GM20000 (cell line): ENCODE measurements around the gene AHRR.
"Not testable (repeated sequence)": the region's sequence is repeated elsewhere in the genome, so short reads cannot be mapped to it uniquely, and the experiment has no call there.

Experiments
- DNase-seq: peaks from one replicate; pipeline ENCODE4 v3.0.0; 2012; ENCODE audit warnings: low spot score
- TF ChIP-seq, protein P1 (sequence below): IDR thresholded peaks from 2 replicates; pipeline ENCODE4 v1.5.1; 2012; ENCODE audit warnings: mild to moderate bottlenecking, control low read depth; ENCODE audit errors: extremely low read depth, missing control alignments

The AHRR gene

DNA sequence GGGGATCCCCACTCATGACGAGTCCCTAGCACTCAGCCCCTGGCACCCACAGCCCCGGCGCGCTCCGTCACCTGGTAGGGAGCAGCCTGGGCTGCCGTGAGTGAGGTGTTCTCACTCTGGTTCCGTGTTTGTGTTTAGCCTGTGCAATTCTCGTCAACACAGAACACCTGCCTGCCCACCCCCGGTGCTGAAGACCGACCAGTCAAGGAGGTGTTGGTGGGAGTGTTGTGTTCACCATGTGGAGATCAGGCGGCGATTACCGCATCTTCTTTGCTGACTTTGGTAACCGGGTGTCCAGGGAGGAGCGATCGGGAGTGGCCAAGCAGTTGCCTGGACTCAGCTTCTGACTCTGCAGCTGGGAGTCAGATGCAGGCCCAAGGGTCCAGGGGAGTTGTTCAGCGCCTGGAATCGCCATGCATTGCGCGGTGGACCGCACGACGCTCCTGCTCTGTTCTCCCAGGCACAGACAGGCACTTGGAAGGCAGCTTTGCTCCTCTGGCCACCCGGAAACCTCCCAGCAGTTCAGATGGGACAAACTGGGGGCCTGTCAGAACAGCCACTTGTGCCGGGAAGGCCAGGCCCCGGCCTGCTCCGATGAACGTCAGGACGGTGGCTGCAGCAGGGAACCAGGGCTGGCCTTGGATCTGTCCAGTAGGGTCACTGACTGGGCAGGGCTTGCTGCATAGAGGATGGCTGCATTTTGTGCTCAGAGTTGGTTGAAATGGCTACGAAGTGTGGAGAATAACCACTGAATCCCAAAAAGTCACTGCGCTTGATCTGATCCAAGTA lies 149.6 kb downstream of the AHRR start:
- TF ChIP-seq, protein P1, sequence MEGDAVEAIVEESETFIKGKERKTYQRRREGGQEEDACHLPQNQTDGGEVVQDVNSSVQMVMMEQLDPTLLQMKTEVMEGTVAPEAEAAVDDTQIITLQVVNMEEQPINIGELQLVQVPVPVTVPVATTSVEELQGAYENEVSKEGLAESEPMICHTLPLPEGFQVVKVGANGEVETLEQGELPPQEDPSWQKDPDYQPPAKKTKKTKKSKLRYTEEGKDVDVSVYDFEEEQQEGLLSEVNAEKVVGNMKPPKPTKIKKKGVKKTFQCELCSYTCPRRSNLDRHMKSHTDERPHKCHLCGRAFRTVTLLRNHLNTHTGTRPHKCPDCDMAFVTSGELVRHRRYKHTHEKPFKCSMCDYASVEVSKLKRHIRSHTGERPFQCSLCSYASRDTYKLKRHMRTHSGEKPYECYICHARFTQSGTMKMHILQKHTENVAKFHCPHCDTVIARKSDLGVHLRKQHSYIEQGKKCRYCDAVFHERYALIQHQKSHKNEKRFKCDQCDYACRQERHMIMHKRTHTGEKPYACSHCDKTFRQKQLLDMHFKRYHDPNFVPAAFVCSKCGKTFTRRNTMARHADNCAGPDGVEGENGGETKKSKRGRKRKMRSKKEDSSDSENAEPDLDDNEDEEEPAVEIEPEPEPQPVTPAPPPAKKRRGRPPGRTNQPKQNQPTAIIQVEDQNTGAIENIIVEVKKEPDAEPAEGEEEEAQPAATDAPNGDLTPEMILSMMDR, result no peak
- no peak for DNase-seq

DNA sequence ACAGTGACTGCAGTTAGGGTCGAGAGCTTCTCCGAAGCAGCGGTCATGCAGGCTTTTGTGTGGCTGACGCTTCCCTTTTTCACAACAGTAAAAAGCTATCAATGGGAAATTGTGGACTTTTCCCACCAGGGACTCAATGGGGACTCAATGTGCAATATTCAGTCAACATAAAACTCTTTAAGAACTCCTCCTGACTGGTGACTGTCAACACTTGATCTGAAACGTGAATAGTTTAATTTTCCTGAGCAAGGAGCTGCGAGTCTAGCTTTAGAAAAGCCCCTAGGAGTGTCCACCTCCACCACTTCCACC lies 150.2 kb downstream of the AHRR start:
- TF ChIP-seq, protein P1, result no peak
- no peak for DNase-seq

DNA sequence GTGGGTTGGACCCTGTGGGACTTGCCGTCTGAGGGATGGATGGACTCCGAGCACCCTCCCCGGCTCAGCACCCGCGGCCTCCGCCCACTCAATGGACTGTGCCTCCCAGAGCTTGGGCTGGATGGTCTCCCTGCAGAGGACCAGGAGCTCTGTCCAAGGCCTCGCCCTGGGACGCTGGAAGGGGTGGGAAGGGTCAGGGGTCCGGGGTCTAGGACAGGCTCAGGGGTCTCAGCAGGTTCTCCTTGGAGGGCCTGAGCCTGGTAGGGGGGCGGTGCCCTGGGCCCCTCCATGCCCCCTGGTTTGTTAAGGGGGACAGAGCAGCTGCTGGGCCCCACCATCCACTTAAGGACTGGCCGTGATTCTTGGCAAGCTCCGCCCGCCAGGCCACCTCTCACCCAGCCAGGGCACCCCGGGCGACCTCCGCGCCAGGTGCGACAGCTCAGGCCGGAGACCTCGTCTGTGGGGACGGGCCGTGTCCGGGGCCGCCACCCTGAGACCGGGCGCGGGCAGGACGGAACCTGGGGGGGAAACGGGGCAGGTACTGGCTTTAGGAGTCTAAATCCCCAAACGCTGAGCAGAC lies 150.7 kb downstream of the AHRR start:
- DNase-seq, result peak; percentile 46
- TF ChIP-seq, protein P1, result no peak

DNA sequence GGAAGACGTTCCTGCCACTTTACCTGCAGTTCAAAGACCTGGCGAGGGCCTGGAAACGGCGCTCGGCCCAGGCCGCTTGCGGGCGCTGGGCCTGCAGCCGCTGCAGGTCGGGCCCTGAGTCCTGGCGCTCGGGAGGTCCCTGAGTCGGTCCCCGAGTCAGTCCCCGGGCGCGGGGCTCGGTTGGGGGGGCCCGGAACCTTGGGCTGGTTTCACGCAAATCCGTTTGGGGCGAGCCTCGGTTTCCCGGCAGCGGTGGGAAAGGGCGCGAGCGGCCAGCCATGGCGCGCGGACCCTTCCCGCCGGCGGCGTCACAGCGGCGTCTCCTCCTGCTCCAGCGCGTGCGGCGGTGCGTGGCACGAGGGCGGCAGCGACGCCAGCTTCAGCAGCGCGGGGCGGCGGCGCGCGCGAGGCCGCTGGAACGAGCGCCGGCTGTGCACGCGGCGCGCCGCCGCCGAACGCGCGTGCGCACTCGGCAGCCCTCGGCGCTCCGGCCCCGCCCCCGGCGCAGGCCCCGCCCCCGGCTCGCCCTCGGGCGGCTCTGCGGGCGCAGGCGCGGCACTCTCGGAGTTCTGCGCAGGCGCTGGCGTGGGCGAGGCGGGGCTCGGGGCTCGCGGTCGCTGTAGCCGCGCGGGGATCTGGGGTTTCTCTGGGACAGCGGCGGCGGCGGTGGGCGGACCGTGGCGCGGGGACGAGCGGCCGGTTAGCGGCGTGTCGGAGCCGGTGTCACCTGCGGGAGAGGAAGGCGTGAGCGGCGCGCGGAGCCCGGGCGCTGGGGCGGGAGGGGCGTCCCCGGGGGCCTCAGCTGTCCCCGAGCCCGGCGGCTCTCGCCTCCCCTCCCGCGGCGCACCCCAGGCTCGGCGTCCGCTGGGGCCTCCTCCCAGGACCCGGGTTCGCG lies 151.4 kb downstream of the AHRR start:
- peak; percentile 100 for DNase-seq
- TF ChIP-seq, protein P1, result no peak

DNA sequence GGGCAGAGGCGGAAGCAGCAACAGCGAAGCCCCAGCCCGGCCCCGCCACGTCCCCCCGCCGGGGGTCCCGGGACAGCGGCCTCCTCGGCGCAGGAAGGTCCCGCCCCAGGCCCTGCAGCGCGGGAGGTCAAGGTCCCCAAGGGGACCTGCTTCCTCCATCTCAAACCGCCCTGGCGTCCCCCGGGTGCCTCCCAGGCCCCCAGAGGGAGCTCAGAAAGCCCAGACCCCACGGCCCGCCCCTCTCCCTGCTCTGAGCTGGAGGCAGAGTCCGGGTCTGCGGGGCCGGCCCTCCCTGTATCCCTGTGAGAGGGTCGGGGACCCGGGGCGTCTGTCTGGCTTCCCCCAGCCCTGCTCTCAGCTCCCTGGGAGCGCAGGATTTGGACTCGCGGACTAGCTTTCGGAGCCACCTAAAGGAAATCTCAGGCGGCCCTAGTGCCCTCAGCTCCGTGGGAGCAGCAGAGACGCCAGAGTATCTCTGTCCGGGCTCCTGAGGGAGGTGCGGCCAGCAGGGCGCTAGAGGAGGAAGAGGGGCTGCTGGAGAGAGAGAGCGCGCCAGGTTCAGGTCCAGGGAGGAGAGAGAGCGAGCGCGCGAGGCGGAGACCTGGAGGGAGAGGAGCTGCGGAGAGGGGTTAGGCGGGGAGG lies 152.2 kb downstream of the AHRR start:
- peak; percentile 76 for DNase-seq
- TF ChIP-seq, protein P1, result no peak

DNA sequence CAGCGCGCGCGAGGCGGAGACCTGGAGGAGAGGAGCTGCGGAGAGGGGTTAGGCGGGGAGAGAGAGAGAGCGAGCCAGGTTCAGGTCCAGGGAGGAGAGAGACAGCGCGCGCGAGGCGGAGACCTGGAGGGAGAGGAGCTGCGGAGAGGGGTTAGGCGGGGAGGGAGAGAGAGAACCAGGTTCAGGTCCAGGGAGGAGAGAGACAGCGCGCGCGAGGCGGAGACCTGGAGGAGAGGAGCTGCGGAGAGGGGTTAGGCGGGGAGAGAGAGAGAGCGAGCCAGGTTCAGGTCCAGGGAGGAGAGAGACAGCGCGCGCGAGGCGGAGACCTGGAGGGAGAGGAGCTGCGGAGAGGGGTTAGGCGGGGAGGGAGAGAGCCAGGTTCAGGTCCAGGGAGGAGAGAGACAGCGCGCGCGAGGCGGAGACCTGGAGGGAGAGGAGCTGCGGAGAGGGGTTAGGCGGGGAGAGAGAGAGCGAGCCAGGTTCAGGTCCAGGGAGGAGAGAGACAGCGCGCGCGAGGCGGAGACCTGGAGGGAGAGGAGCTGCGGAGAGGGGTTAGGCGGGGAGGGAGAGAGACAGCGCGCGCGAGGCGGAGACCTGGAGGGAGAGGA lies 152.8 kb downstream of the AHRR start:
- not testable (repeated sequence) for DNase-seq

DNA sequence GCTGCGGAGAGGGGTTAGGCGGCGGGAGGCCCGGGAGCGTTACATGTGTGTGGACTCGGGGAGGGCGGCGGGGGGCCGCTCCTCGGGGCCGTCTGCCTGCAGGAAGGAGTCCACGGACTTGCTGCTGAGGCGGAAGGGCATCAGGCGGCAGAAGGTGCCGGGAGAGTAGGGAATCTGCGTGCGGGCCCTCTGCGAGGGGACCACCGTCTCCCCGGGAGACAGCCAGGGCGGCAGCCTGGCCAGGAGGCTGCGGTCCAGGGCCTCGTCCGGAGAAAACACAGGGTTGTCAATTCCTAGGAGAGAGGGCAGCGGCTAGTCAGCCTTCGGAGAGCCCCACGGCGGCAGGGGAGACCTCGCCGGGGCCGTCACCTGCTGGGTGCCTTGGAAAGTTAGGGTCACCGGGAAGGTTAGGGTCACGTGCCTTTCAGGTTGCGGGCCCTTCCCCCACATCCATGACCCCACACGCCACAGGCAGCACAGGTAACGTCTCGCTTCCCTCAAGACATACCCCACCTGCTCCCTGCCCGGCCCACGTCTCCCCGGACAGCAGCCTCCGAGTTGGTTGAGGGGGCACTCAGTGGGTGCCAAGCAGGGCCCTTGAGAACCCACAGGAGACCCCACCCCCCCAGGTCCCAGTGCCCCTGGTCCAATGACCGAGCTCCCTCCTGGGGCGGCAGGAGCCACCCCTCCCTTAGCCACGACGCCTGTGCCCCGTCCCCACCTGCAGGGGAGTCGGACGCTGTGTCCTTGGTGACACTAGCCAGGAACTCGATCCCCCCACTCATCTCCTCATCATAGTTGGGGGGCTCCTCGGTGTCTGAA lies 153.5 kb downstream of the AHRR start:
- DNase-seq, result no peak
- TF ChIP-seq, protein P1, result no peak
